Measurements from ENCODE around the gene MUSK. TPM values are rescaled to one million over a fixed set of nuclear protein-coding genes. Genes with fewer than 3 reads are reported as not detected.

MUSK gene
- total RNA-seq, 1 experiment from 2014 or later = 14.1 TPM

DNA sequence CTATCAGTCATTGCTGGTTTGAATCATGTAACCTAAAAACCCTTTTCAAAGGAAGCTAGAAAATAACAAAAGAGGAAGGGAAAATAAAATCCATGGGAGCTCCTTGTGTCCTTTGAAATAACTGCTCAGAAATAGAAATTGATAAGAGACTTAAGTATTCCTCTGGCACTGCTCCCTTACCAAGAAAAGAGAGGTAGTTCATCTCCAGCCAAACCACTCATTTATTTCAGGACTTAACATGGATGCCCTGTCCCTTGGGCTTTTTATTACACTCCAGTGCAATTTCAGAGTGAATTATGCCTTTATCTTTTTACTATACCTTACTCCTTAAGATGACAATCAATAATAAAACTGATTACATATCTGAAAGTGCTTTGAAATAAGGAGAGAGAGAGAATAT, 61.0 kb downstream of the MUSK start:
- peaks cover 14% of the 10 kb centered on the region for H3K36me3 ChIP-seq
- no peaks in the 10 kb centered on the region for H3K27me3 ChIP-seq
- H3K4me1 ChIP-seq = no peaks in the 10 kb centered on the region
- H3K9me3 ChIP-seq (replicated peaks) = no peaks in the 10 kb centered on the region
- DNase-seq = no peak
- no peak overlapping the region for H3K4me3 ChIP-seq
- no peak overlapping the region for H3K27ac ChIP-seq

DNA sequence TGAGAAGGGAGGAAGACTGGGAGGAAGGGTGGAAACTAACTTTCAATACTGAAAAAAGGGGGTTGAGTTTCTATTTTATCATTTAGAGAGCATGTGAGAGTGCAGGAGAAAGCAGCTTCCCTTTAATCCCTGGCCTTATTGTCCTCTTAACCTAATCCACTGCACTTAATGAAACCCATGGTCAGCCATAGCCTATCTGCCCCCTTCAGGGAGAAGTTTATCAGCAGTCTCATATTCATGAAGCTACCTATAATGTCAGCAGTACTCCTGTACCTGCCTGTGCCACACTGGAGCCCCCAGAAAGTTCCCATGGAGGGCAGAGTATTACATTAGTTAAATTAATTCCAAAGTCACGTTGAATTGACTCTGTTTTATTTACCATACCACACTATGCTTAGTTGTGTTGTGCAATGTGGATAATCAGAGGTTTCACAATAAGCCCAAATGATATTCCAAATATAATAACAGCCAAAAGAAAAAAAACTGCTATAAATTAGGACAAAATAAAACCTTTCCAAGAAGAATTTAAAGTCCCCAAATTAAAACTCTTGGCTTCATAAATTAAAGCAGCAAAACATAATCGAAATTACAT, 62.9 kb downstream of the MUSK start:
- no peak overlapping the region for H3K27ac ChIP-seq
- H3K4me3 ChIP-seq = no peak overlapping the region
- peaks cover 20% of the 10 kb centered on the region for H3K36me3 ChIP-seq
- DNase-seq = no peak
- no peaks in the 10 kb centered on the region for H3K4me1 ChIP-seq
- H3K9me3 ChIP-seq (replicated peaks) = no peaks in the 10 kb centered on the region
- no peaks in the 10 kb centered on the region for H3K27me3 ChIP-seq

DNA sequence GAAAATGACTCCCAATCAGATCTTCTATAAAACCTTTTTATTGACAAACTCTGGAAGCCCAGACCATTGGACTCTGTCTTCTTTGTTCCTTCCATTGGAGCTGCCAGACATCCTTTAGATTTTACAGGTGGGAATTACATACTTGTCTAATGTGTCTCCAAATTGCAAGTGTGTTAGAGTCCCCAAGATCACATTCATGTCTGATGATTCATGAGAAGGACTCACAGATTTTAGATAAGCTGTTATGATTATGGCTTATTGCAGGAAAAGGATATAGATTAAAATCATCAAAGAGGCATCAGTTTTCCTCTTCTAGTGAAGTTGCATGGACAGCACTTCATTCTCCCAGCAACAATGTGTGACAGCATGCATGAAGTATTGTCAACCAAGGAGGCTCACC, 70.4 kb downstream of the MUSK start:
- Histone ChIP-seq H3K27ac (no peak overlapping the region), H3K36me3 (peaks cover 16% of the 10 kb centered on the region), H3K27me3 (no peaks in the 10 kb centered on the region), H3K4me3 (no peak overlapping the region), H3K4me1 (no peaks in the 10 kb centered on the region), H3K9me3 (replicated peaks) (no peaks in the 10 kb centered on the region)
- DNase-seq = no peak

DNA sequence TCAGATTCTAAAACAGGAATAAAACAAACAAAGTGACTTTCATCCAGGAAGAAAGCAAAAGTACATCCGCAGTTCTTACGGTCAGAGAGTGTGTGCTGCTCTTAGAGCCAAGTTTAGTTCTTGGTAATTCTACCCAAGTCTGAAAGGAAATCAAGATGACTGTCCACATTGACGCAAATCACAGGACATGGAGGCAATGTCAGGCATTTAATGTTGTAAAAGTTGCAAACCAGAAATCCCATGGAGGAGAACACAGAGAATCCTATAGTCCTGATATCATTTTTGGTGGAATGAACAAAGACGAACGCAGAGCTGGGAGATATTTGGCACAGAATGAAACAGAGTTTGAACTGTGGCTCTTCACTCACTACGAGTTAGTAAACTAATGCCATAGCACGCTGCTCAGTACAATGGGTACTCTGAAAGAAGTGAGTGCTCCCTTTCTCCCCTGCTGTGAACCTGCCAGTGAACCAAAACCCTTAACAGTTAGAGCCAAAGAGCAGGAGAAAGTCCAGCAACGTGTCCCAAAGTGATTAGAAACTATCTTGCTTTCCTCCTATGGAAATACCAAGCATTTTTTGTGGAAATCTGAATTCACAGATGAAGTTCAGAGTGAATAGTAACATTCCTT, 74.3 kb downstream of the MUSK start:
- DNase-seq = no peak
- Histone ChIP-seq H3K4me3 (no peak overlapping the region), H3K27ac (no peak overlapping the region), H3K27me3 (no peaks in the 10 kb centered on the region), H3K36me3 (no peaks in the 10 kb centered on the region), H3K9me3 (replicated peaks) (no peaks in the 10 kb centered on the region), H3K4me1 (no peaks in the 10 kb centered on the region)

DNA sequence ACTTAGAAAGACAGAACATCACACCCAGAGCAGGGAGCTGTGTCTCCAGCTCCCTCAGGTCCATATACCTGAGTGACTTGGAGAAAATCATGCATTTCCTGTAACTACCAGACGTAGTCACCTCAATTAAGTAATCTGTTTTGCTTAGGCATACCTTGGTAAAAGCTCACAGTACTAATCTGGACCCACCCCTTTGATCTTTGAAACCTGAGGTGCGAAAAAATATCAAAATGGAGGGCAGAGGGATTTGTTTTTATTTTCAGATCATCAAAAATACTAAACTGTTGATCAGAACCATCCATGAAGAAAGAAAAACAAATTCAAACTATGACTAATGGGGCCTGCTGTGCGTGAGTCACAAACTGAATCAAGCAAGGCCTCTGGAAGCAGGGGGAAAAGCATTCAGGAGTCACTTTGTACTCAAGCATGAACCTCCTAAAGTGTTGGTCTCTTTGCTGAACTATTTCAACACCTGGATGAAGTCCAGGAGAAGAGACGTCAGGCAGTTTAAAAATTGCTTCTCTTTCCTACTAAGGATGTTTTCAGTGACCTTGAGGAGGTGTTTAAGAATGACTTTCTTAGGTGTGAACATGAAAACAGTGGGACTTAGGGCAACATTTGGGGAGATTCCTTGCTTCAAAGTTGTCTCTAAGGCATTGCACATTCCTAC, 76.3 kb downstream of the MUSK start:
- peaks cover 6% of the 10 kb centered on the region; the same call in 1 of the 2 replicates for H3K36me3 ChIP-seq
- peak overlapping the region; percentile 11; the same call in 1 of the 2 replicates for H3K27ac ChIP-seq
- no peaks in the 10 kb centered on the region for H3K9me3 ChIP-seq (replicated peaks)
- no peaks in the 10 kb centered on the region for H3K27me3 ChIP-seq
- H3K4me1 ChIP-seq = no peaks in the 10 kb centered on the region
- peak in 1 of 2 experiments; percentile 17 for DNase-seq
- no peak overlapping the region for H3K4me3 ChIP-seq

DNA sequence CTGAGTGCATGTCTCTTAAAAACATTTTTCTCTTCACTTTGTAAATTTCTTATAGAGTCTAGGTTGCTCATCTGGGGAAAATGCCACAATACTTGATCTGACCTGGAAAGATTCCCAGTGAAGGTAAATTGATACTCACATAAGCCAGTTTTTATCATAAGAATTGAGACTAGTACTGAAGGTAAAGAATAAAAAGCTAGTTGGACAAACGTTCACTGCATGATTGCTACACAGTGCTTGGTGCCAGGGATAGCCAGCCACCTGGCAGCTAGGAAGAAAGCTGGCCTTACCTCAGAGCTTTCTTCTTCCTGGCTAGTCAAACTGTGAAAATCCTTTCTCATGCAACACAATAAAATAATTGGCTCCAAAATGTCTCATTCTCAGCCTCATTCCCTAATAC, 77.1 kb downstream of the MUSK start:
- H3K27me3 ChIP-seq = no peaks in the 10 kb centered on the region
- H3K9me3 ChIP-seq (replicated peaks) = no peaks in the 10 kb centered on the region
- no peaks in the 10 kb centered on the region for H3K4me1 ChIP-seq
- H3K36me3 ChIP-seq = peaks cover 6% of the 10 kb centered on the region; the same call in 1 of the 2 replicates
- no peak overlapping the region for H3K4me3 ChIP-seq
- no peak overlapping the region for H3K27ac ChIP-seq
- DNase-seq = no peak

DNA sequence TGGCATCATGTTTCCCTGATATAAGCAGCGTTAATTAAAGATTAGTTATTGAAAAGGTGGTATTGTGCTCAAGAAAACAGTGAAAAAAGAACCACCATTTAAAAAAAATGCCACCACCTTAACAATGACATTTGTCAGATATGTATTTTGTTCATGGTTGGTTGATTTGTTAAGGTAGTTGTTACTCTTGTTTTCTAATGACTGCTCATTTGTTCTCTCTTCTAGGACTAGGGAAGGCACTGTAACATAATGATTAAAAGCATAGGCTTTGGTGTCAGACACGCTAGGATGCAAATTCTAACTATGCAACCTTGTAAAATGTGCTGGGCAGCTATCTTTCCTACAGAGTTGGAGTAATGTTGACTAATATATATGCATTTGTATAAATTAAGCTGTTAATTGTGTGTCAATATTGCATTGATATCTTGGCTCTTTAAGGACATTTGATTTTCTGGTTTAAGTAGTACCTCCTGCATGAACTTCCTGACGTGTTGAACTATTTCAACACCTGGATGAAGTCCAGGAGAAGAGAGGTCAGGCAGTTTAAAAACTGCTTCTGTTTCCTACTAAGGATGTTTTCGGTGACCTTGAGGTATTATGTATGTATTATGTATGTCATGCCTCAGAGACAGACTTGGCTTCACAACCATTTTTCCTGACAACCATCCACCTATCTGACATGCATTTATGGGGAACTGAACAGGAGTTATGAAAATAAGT, 77.8 kb downstream of the MUSK start:
- no peak for DNase-seq
- Histone ChIP-seq H3K9me3 (replicated peaks) (no peaks in the 10 kb centered on the region), H3K4me3 (no peak overlapping the region), H3K27ac (no peak overlapping the region), H3K4me1 (no peaks in the 10 kb centered on the region), H3K27me3 (no peaks in the 10 kb centered on the region), H3K36me3 (peaks cover 7% of the 10 kb centered on the region; the same call in 1 of the 2 replicates)

DNA sequence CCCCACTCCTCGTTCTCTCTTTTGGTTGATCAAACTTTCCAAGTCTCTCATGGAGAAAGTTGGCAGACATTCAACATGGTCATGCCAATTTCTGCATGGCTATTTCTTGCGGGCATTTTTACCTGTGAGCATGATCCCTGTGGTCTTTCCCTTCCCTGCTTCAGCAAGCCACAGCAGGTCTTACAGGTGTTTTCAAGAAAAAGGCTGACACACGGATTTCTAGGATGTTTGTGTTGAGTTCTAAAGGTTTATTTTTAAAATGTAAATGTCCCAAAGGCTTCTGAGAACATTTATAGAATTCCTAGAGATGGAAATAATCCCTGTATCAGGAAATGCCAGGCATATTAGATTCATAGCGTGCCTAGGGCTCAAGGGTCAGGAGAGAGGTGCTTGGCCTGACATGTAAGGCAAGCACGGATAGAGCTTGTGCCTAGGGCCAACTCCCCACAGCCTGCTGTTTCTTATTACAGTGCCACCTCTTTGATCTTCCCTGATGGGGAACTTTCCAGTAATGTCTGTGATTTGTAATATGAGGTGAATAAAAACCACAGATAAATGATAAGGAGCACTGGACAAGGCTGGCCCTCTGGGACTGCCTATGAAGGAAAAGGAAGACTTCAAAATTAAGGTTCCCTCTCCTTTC, 79.8 kb downstream of the MUSK start:
- Histone ChIP-seq H3K27ac (no peak overlapping the region), H3K4me3 (no peak overlapping the region), H3K4me1 (no peaks in the 10 kb centered on the region), H3K36me3 (peaks cover 12% of the 10 kb centered on the region; the same call in 1 of the 2 replicates), H3K9me3 (replicated peaks) (no peaks in the 10 kb centered on the region), H3K27me3 (no peaks in the 10 kb centered on the region)
- no peak for DNase-seq

DNA sequence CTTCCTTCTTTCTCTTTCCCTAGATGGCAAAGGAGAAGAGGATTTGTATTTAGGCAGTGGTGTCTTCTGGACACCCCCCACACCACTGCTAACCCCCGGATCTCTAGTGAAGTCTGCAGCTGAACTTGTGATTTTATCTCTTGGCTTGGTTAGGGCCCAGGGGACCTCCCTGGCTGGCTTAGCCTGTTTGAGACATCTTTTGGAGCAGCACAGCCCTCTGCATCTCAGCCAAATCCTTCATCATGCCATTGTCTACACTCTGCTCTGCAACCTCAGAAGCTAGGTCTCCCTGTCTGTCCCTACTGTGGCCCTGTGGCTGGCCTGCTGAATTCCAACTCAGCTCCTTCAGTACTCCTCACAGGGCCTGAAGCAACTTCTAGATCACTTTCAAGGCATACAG, 81.7 kb downstream of the MUSK start:
- Histone ChIP-seq H3K27me3 (no peaks in the 10 kb centered on the region), H3K4me1 (no peaks in the 10 kb centered on the region), H3K36me3 (peaks cover 12% of the 10 kb centered on the region; the same call in 1 of the 2 replicates), H3K27ac (no peak overlapping the region), H3K9me3 (replicated peaks) (no peaks in the 10 kb centered on the region), H3K4me3 (no peak overlapping the region)
- no peak for DNase-seq

DNA sequence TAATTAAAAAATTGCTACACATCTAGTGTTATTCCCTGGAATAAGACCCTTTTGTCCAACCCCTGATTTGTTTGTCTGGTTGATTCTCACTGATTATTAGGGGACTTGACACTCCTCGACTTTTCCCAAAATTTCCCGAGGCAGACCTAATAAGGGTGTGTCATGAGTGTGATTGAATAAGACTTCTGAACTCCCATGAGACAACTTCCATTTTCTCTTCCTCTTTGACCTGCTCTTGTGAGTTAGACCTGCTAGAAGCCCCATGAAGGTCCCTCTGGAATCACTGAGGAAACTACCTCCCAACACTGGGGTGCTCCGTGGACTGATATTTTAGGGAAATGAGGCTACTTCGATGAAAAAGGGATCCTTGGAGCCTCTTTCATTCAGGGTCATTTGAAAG, 83.4 kb downstream of the MUSK start:
- no peak overlapping the region for H3K27ac ChIP-seq
- H3K4me3 ChIP-seq = no peak overlapping the region
- no peaks in the 10 kb centered on the region for H3K27me3 ChIP-seq
- no peak for DNase-seq
- H3K4me1 ChIP-seq = no peaks in the 10 kb centered on the region
- peaks cover 12% of the 10 kb centered on the region; the same call in 1 of the 2 replicates for H3K36me3 ChIP-seq
- no peaks in the 10 kb centered on the region for H3K9me3 ChIP-seq (replicated peaks)

DNA sequence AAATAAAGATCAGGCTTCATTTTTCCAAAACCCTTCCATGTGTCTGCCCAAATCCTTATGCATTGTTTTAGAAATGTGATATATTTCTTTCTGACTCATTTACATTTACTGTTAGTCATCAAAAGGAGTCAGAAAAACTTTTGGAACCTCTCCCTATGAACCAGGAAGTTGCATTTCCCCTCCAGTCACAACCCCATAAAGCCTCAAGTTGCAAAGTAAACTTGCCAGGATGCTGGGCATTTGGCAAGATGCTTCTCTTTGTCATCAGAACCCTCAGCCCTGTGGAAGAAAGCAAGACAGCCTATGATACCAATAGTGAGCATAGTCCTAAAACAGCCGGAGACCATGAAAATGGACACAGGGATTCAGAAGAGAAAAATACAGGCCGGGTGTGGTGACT, 84.2 kb downstream of the MUSK start:
- Histone ChIP-seq H3K9me3 (replicated peaks) (no peaks in the 10 kb centered on the region), H3K4me3 (no peak overlapping the region), H3K4me1 (no peaks in the 10 kb centered on the region), H3K27ac (no peak overlapping the region), H3K36me3 (peaks cover 12% of the 10 kb centered on the region; the same call in 1 of the 2 replicates), H3K27me3 (no peaks in the 10 kb centered on the region)
- DNase-seq = no peak

DNA sequence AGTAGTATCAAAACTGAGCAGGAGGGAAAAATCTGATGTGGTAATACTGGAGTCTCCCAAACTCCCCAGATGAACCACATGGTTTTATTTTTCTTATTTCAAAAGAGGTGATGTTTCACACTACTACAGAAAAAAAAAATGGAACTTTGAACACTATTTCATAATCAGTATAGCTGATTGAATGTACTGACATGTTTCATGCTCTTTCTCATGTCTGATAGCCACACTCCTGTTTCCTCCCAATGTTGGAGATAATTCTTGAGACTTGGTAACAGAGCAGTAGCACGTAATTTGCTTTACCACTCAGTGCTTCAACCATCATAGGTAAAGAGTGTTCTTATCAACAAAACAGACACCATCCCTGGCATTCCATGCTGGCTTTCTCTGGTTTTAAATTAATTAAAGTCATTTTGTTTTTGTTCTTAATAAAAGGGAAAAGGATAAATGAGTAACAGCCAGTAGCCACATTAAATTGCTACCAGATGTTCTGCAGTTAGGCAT, 85.2 kb downstream of the MUSK start:
- Histone ChIP-seq H3K9me3 (replicated peaks) (no peaks in the 10 kb centered on the region), H3K4me1 (no peaks in the 10 kb centered on the region), H3K4me3 (no peak overlapping the region), H3K27ac (no peak overlapping the region), H3K27me3 (no peaks in the 10 kb centered on the region), H3K36me3 (peaks cover 11% of the 10 kb centered on the region; the same call in 1 of the 2 replicates)
- no peak for DNase-seq

DNA sequence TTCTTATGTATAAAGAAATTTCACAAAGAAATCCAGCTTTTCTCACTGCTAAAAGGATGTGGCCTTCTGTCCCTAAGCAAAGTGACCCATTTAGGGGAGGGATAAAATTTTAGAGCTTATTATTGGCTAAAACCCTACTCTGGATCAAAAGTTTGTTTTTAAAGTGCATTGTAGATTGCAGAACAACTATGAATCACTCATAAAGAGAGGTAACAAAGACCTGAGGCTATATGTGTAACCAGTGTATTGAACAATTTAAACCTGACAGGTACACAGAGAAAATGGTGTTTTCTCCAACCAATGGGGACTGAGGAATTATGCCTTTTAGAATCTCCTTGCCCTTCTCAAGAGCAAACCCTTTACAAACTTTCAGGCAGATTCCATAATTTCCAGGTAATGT, 86.6 kb downstream of the MUSK start:
- no peak overlapping the region for H3K4me3 ChIP-seq
- H3K27me3 ChIP-seq = no peaks in the 10 kb centered on the region
- H3K27ac ChIP-seq = no peak overlapping the region
- DNase-seq = no peak
- peaks cover 6% of the 10 kb centered on the region; the same call in 1 of the 2 replicates for H3K9me3 ChIP-seq (replicated peaks)
- H3K4me1 ChIP-seq = no peaks in the 10 kb centered on the region
- peaks cover 14% of the 10 kb centered on the region; the same call in 1 of the 2 replicates for H3K36me3 ChIP-seq

DNA sequence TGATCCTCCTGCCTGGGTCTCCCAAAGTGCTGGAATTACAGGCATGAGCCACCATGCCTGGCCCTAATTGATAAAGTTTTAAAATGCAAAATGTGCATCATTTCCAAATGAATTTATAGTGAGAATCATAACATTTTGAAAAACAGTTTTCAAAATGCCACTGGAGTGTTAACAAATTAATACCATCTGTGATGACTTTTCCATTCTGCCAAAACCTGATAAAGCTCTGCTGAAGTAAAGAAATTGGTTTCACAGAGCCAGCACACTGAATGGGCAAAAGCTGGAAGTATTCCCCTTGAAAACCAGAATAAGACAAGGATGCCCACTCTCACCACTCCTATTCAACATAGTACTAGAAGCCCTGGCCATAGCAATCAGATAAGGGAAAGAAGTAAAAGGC, 89.6 kb downstream of the MUSK start:
- peaks cover 6% of the 10 kb centered on the region; the same call in 1 of the 2 replicates for H3K9me3 ChIP-seq (replicated peaks)
- DNase-seq = no peak
- no peak overlapping the region for H3K27ac ChIP-seq
- no peaks in the 10 kb centered on the region for H3K27me3 ChIP-seq
- no peak overlapping the region for H3K4me3 ChIP-seq
- H3K36me3 ChIP-seq = peaks cover 8% of the 10 kb centered on the region; the same call in 1 of the 2 replicates
- peaks cover 8% of the 10 kb centered on the region; the same call in 1 of the 2 replicates for H3K4me1 ChIP-seq
